Keratinocyte (primary cell): Measurements from ENCODE around the gene ANG.

Experiments used
- CTCF ChIP-seq, 3 experiments: IDR thresholded peaks in 1 of 3; conservative IDR thresholded peaks in 1 of 3; optimal IDR thresholded peaks in 1 of 3; 2 replicates in 2 of 3; 3 replicates in 1 of 3; pipeline versions ENCODE3 to v1.5.1; 2011; ENCODE audit warnings: low read length in 3 of 3, mild to moderate bottlenecking in 3 of 3, moderate library complexity in 2 of 3, control low read depth in 1 of 3, inconsistent platforms in 1 of 3; ENCODE audit not compliant: insufficient read depth in 2 of 3; ENCODE audit errors: extremely low read depth in 1 of 3
- EZH2 ChIP-seq: IDR thresholded peaks from one replicate; pipeline ENCODE4 v1.6.1; 2012; ENCODE audit warnings: inconsistent platforms, mild to moderate bottlenecking, low read length, moderate library complexity

DNA sequence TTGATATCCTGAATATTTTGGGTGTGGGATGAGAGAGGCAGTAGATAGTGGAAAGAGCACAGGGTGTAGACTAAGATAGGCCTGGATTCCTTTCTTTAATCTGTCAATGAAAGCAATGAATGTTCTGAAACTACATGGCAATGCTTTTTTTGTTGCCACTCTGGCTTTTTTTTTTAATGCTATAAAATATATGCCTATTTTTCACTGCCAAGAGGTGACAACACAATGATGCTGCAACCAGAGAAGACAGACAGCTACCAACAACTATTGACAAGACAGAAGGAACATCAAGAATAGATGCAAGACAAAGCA, 9.4 kb downstream of the ANG start:
- TF ChIP-seq CTCF (optimal IDR thresholded peaks at IDR 0.05 in 1 of 3, IDR thresholded peaks at IDR 0.05 in 1 of 3, conservative IDR thresholded peaks at IDR 0.05 in 1 of 3; ENCODE audit: extremely low read depth in 1 of 3, insufficient read depth in 2 of 3, low read length in 3 of 3) (no peak), EZH2 (no peak)
